GM19455 (cell line): ENCODE results near the gene RGS11.
"Not testable (repeated sequence)": the region's sequence is repeated elsewhere in the genome, so short reads cannot be mapped to it uniquely, and the experiment has no call there.

Source experiments
- ATAC-seq: cut with Tn5 transposase; IDR thresholded peaks from one replicate; pipeline ENCODE4 v1.9.1; 2021; ENCODE audit not compliant: unreplicated experiment

The RGS11 gene

GRCh38 chr16:280991-281659 is 5.4 kb upstream of the RGS11 start:
- ATAC-seq = no peak

GRCh38 chr16:280552-280951 is 4.8 kb upstream of the RGS11 start, which contains the start of gene ARHGDIG:
Gene ARHGDIG, plus strand, starts transcription at chr16:280591. Its CDS starts 90 bp downstream, at chr16:280681.
- no peak for ATAC-seq

GRCh38 chr16:280005-280460 is 4.3 kb upstream of the RGS11 start:
- ATAC-seq = no peak

- no peak for ATAC-seq
These were observed 3.8 kb upstream of the RGS11 start for GRCh38 chr16:279531-279930.

GRCh38 chr16:278863-279366 is 3.2 kb upstream of the RGS11 start:
- ATAC-seq = no peak

GRCh38 chr16:276426-277077 is 808 bp upstream of the RGS11 start:
- no peak for ATAC-seq

DNA sequence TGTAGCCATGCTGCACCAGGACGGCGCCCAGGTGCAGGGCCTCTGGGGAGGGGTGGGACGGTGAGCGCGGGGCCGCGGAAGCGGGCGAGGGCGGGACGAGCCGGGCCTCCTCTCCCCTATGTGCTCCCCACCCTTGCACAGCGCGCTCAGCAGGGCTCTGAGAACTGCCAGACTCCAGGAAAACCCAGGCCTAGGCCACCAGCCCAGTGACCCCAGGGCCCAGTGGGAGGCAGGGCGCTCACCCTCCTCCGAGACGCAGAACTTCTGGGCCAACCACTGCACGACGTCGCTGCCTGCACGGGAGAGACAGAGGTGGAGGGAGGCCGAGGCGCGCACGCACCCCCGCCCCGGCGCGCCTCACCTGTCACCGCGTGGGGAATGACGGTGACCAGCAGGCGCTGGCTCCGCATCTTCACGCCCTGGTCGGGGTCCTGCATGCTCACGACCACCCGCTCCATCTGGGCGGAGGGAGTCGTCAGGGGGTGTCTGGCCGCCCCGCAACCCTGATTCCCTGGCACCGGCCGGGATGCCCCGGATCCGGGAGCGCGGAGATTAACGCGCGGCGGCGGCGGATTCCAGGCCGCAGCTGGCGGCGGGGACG is 603 bp downstream of the RGS11 start:
- no peak for ATAC-seq

- ATAC-seq = no peak
These were observed 2.0 kb downstream of the RGS11 start for GRCh38 chr16:273547-274421.

GRCh38 chr16:272633-273546 is 2.9 kb downstream of the RGS11 start:
- ATAC-seq = no peak

- no peak for ATAC-seq
These were observed 5.1 kb downstream of the RGS11 start for GRCh38 chr16:270381-271255.

DNA sequence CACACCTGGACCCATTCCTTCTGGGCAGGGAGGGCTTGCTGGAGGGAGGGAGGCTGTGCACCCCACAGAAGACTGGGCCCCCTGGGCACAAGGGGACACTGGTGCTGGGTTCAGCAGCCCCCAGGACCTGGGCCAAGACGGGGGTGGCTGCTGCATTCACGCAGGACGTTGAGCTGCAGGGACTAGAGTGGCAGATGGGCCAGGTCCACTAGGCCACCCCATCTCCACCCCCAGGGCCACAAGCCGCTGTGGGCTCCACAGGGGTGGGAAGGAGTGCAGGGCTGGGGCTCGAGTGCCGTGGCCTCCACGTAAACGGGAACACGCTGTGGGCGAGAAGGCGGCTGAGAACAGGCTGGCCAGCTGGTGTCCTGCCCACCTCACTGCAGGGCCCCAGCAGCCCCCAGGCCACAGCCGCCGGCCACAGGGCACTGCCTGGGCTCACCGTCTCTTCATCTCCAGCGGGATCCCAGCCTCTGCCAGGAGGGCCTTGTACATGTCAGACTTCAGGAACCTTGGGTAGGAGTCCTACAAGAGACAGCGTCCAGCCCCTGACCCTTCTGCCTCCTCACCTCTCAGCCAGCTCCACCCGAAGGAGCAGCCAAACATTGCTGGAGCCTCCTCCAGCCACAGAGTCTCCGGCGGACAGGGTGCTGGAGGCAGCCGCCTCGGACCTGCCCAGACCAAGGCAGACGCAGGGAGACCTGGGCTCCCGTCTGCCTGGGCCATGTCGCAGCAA is 6.5 kb downstream of the RGS11 start:
- no peak for ATAC-seq

DNA sequence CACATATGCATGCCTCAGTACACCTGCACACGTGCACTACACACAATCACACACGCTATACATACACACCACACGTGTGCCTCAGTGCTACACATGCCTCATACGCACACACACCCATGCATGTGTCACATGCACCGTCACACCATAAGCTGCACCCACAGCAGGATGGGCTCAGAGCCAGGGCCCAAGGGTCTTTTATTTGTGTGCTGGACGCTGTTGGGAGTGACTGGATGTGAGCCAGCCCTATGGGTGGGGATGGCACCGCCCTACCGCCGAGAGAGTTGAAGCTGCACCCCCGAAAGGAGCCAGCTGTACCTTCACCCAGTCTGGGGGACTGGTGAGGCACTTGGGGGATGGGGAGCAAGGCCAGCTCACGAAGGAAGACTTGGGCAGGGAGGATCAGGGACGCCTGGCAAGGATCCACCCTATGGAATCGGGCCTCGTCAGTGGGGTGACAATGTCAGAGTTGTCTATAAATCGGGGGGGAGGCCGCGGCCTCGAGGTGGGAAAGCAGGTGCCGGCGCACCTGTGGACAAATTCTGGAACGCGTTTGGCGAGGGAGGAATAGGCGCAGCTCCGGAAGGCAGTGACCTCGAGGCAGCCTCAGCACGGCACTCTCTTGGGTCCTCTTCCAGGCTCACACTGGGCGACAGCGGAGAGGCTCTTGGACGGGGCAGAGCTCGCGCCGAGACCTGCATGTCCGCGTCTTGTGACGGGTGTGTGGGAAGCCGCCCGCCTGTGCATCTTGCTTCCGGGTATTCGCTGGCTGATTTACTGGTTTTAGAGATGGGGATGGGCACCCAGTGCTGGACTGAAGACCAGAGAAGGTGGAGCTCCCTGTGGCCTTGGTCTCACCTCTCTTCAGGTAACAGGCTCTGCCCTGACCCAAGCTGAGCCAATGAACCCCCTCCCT is 7.3 kb downstream of the RGS11 start:
- no peak for ATAC-seq

DNA sequence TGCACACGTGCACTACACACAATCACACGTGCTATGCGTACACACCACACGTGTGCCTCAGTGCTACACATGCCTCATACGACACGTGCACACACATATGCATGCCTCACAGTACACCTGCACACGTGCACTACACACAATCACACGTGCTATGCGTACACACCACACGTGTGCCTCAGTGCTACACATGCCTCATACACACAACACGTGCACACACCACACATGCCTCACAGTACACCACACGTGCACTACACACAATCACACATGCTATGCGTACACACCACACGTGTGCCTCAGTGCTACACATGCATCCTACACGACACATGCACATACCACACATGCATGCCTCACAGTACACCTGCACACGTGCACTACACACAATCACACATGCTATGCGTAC is 8.2 kb downstream of the RGS11 start:
- ATAC-seq = not testable (repeated sequence)

DNA sequence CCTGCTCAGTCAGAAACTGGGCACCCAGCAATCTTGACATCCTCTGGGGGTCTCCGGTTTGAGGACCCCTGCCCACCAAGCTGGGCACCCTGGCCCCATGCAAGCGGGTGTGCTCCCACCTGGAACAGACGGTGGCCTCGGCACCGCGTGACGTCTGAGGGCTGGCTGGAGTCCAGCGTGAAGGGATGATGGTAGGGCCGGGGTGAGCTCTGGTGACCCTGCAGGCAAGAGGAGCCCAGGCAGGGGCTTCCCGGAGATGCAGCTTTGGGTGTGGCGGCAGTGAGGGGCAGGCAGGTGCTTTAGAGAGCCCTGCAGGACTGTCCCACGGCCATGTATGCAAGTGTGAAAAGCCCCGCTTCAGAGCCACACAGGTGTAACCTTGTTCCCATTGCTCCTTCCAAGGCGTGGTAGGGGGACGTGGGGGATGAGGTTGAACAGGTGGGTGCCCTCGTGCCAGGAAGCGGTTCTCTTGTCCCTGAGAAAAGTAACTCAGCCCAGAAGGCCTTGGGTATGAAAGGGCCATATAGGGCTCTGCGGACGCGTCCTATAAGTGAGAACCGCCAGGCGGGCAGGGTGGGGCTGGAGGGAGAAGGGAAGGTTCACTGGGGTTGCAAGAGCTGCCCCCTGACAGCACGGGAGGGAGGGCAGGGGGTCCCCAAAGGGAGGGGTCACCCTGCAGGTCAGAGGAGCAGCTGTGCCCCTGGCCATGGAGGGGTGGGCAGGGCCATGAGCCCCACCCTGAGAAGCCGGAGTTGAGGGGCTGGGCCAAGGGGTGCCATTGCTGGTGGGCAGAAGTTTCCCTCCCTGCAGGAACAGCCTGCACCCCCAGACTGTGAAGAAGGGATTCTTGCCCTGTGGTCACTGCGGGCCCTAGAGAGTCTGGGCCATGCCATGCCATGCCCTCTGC is 9.2 kb downstream of the RGS11 start:
- ATAC-seq = no peak

GRCh38 chr16:265711-266110 is 10.0 kb downstream of the RGS11 start:
- no peak for ATAC-seq

DNA sequence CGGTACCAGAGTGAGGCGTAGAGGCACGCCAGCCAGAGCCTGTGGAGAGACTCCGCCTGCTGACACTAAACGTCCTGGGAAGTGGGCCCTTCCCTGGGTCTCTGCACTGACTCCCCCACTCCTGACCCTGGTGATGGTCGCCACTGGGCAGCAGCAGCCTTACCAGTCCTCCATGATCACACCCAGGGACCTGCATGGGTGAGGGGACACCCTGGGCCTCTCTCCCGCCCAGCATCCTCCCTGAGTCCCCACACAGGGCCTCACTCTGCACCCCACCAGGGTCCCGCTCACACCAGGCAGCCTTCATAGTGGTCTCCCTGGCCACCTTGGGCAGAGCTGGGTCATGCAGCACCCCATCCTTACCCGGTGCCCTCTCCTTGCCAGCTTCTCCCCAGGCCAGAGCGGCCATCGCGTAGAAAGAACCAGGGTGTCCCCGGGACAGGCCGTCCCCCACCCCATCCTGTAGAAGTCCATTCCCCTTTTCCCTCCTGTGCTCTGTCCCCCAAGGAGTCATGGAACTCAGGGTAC is 10.7 kb downstream of the RGS11 start:
- ATAC-seq = no peak
